K562 (cell line): Measurements from ENCODE around the gene ST7. TPM values are rescaled to one million over a fixed set of nuclear protein-coding genes. Genes with fewer than 3 reads are reported as not detected.

Experiments used
- ATAC-seq: fragments of 200-7000 bp; cut with Tn5 transposase; 3 replicates; pipeline ENCODE4 v1.9.1; 2020; ENCODE audit warnings: moderate library complexity
- BruUV-seq: library from RNA; stranded (reverse); fragments of 400-500 nt; replicated peaks from 2 replicates; lab custom pipeline; 2021; lab: Mats Ljungman, UMichigan
- CTCF ChIA-PET: fragments of 300-600 bp; formaldehyde crosslinking; extraction: SDS; loops from one replicate; lab custom pipeline; 2021; ENCODE audit warnings: low intra/inter-chr PET ratio; lab: Yijun Ruan, JAX
- POLR2A ChIA-PET: fragments of 300-600, 350-650 bp; sonication (Branson Sonifier 250); formaldehyde crosslinking; extraction: SDS; loops from one replicate; lab custom pipeline; 2021; ENCODE audit warnings: antibody characterized with exemption, inconsistent platforms; lab: Yijun Ruan, JAX
- DNase-seq, 4 experiments: peaks; one replicate each; pipeline versions ENCODE4 v3.0.0 to v3.0.0-alpha.2; 2011 to 2018; ENCODE audit warnings: low spot score in 3 of 4, mixed read lengths in 3 of 4; ENCODE audit errors: extremely low read depth in 1 of 4
- FAIRE-seq: peaks from 2 replicates; lab custom pipeline; 2011; peaks lifted over from hg19 to GRCh38; lab: Jason Lieb, UNC
- H2AFZ ChIP-seq: 2 replicates; pipeline ENCODE4 v1.6.0; 2011; ENCODE audit warnings: low read depth, low read length, control low read depth, inconsistent platforms
- H3K27ac ChIP-seq: fragments of 200-600 bp; 3 replicates; pipeline ENCODE4 v1.8.0; 2011; ENCODE audit warnings: low read depth, mild to moderate bottlenecking, control low read depth, inconsistent platforms, low read length, moderate library complexity, mixed read lengths; ENCODE audit errors: extremely low read depth
- H3K27me3 ChIP-seq, 2 experiments: fragments of 300-600 bp in 1 of 2; 2 replicates in 1 of 2; 3 replicates in 1 of 2; pipeline versions ENCODE4 v1.6.0 to v1.8.0; 2011; ENCODE audit warnings: inconsistent platforms in 2 of 2, low read length in 2 of 2, mild to moderate bottlenecking in 1 of 2, mixed read lengths in 1 of 2, moderate library complexity in 1 of 2; ENCODE audit not compliant: control insufficient read depth in 2 of 2, insufficient read depth in 2 of 2
- H3K36me3 ChIP-seq: fragments of 300-600 bp; 3 replicates; pipeline ENCODE4 v1.8.0; 2011; ENCODE audit warnings: mild to moderate bottlenecking, low read length, inconsistent platforms; ENCODE audit not compliant: control insufficient read depth, insufficient read depth
- H3K4me1 ChIP-seq, 2 experiments: fragments of 200-600 bp in 1 of 2; replicated peaks in 1 of 2; 2 replicates in 1 of 2; 3 replicates in 1 of 2; pipeline versions ENCODE4 v1.5.1 to v1.8.0; 2011; ENCODE audit warnings: inconsistent platforms in 2 of 2, low read length in 2 of 2, mild to moderate bottlenecking in 1 of 2, mixed read lengths in 1 of 2, moderate library complexity in 1 of 2; ENCODE audit not compliant: control insufficient read depth in 2 of 2, insufficient read depth in 2 of 2
- H3K4me2 ChIP-seq: 2 replicates; pipeline ENCODE4 v1.6.1; 2011; ENCODE audit warnings: low read length, control low read depth, inconsistent platforms, mixed read lengths; ENCODE audit not compliant: insufficient read depth
- H3K4me3 ChIP-seq: fragments of 200-600 bp; sonication (generic), shearing (Covaris generic); 2 replicates; pipeline ENCODE4 v1.5.1; 2016; ENCODE audit warnings: control low read depth, inconsistent platforms
- H3K79me2 ChIP-seq: fragments of 200-600 bp; 3 replicates; pipeline ENCODE4 v1.8.0; 2011; ENCODE audit warnings: low read length, inconsistent platforms; ENCODE audit not compliant: control insufficient read depth, insufficient read depth
- H3K9ac ChIP-seq, 2 experiments: 2 replicates each; pipeline versions ENCODE4 v1.6.0 to v1.6.1; 2011; ENCODE audit warnings: low read depth in 2 of 2, low read length in 2 of 2, control low read depth in 1 of 2, inconsistent platforms in 1 of 2, mild to moderate bottlenecking in 1 of 2, mixed read lengths in 1 of 2; ENCODE audit not compliant: insufficient read depth in 1 of 2
- H3K9me1 ChIP-seq: one replicate; pipeline ENCODE4 v1.6.0; 2011; ENCODE audit warnings: inconsistent platforms, mild to moderate bottlenecking, low read length, moderate library complexity; ENCODE audit not compliant: control insufficient read depth, insufficient read depth
- H3K9me3 ChIP-seq: replicated peaks from 2 replicates; pipeline ENCODE4 v1.5.1; 2011; ENCODE audit warnings: low read depth, low read length, inconsistent platforms; ENCODE audit not compliant: control insufficient read depth, insufficient read depth
- H4K20me1 ChIP-seq: replicated peaks from 2 replicates; pipeline ENCODE4 v1.6.1; 2011; ENCODE audit warnings: low read length, inconsistent platforms, mixed read lengths; ENCODE audit not compliant: control insufficient read depth, insufficient read depth
- BCLAF1 ChIP-seq, 2 experiments: fragments of 450-650 bp in 1 of 2; IDR thresholded peaks; 2 replicates each; pipeline ENCODE4 v1.6.1; 2011 to 2017; ENCODE audit warnings: low read depth in 2 of 2, antibody characterized with exemption in 1 of 2, borderline replicate concordance in 1 of 2, low read length in 1 of 2, mild to moderate bottlenecking in 1 of 2, mixed read lengths in 1 of 2; ENCODE audit not compliant: control insufficient read depth in 1 of 2
- CREB5 ChIP-seq: fragments of 250-450 bp; sonication (Bioruptor Pico); IDR thresholded peaks from 2 replicates; pipeline ENCODE4 v1.5.0; 2020; ENCODE audit warnings: mild to moderate bottlenecking
- SMAD3 ChIP-seq: fragments of 450-650 bp; formaldehyde crosslinking; conservative IDR thresholded peaks from 2 replicates; pipeline ENCODE4 v1.4.0; 2020; ENCODE audit warnings: mild to moderate bottlenecking
- SNIP1 ChIP-seq: fragments of 450-650 bp; IDR thresholded peaks from 2 replicates; pipeline ENCODE4 v1.7.1; 2017; ENCODE audit warnings: low read depth, mild to moderate bottlenecking
- SRSF7 ChIP-seq: fragments of 200-400 bp; formaldehyde crosslinking; optimal IDR thresholded peaks from 2 replicates; pipeline ENCODE3; 2017; ENCODE audit warnings: mild to moderate bottlenecking, low read depth, low read length
- ZBTB9 ChIP-seq: fragments of 450-650 bp; formaldehyde crosslinking; IDR thresholded peaks from 2 replicates; pipeline ENCODE4 v1.4.0; 2020; ENCODE audit warnings: mild to moderate bottlenecking, moderate library complexity
- ZFX ChIP-seq: sonication (generic); formaldehyde crosslinking; IDR thresholded peaks from 2 replicates; pipeline ENCODE4 v1.8.0; 2022; ENCODE audit warnings: mild to moderate bottlenecking, missing genetic modification reagents, moderate library complexity
- ZNF224 ChIP-seq: sonication (generic); formaldehyde crosslinking; IDR thresholded peaks from 2 replicates; pipeline ENCODE4 v1.8.0; 2022; ENCODE audit warnings: mild to moderate bottlenecking, missing genetic modification reagents
- ZNF766 ChIP-seq: fragments of 200-800 bp; sonication (Bioruptor generic); conservative IDR thresholded peaks from 2 replicates; pipeline ENCODE4 v1.6.1; 2016; ENCODE audit warnings: missing genetic modification characterization, missing compliant biosample characterization
- WGBS: fragments of 100-300 bp; shearing (Covaris generic); methylation state at CpG from one replicate; pipeline ENCODE4 v1.1.6; 2016; ENCODE audit warnings: low coverage, mixed read lengths; ENCODE audit not compliant: insufficient coverage; ENCODE audit errors: missing lambda C conversion rate; 5-methylcytosine and 5-hydroxymethylcytosine counted together
- in situ Hi-C: fragments of 300-500 bp; cut with MboI; formaldehyde crosslinking; loops from 4 replicates; pipeline ENCODE4 v1.15.0; 2018; ENCODE audit warnings: inconsistent platforms, mixed read lengths
- intact Hi-C: fragments of 100-400 bp; cut with micrococcal nuclease; formaldehyde crosslinking; loops from 2 replicates; pipeline ENCODE4 v1.14.2; 2022
- polyA plus RNA-seq, 8 experiments: library from polyadenylated mRNA; depleted of rRNA in 4 of 8; stranded (reverse) in 5 of 8; unstranded in 3 of 8; fragments of >200 nt; fragmentation: Nextera tagmentation in 2 of 8; fragmentation: Illumina TruSeq in 1 of 8; extraction: Ambion mirVana in 2 of 8; extraction: Trizol in 1 of 8; gene quantifications; 2 replicates each; pipeline versions ENCODE4 v1.2.1 to v1.2.3, GENCODE V29; 2011 to 2014; ENCODE audit warnings: inconsistent platforms in 1 of 8, missing spikeins in 1 of 8
- total RNA-seq, 7 experiments: library from RNA; depleted of rRNA in 6 of 7; stranded (reverse); fragments of >200 nt in 6 of 7; fragmentation: Illumina TruSeq in 2 of 7; extraction: Trizol in 2 of 7; gene quantifications; 2 replicates each; pipeline versions ENCODE4 v1.2.1 to v1.2.3, GENCODE V29; 2011 to 2021; ENCODE audit warnings: low replicate concordance in 1 of 7

The ST7 gene
- total and polyA plus RNA-seq, 9 of the 15 experiments (the other 6 are each of a cell fraction or from before 2014, with no cell fraction given) = 23.9 to 56.3 (median 36.9) TPM

- TF ChIP-seq ZNF224 (CRISPR knock-in tag) = no peak
- peak; percentile 84 for TF ChIP-seq ZNF766 (CRISPR knock-in tag)
- Histone ChIP-seq H2AFZ (no peak overlapping the region), H3K27ac (no peak overlapping the region), H3K4me2 (no peak overlapping the region), H3K36me3 (peaks cover 76% of the 10 kb centered on the region), H3K9me1 (no peaks in the 10 kb centered on the region), H4K20me1 (no peaks in the 10 kb centered on the region), H3K9ac (no peak overlapping the region), H3K79me2 (no peaks in the 10 kb centered on the region), H3K9me3 (no peaks in the 10 kb centered on the region), H3K27me3 (no peaks in the 10 kb centered on the region), H3K4me1 (no peaks in the 10 kb centered on the region), H3K4me3 (no peak overlapping the region)
- in situ Hi-C loops = no loop called here
- no peak for FAIRE-seq
- 77% methylated on average over 4 of the region's 4 CpGs for WGBS
- BruUV-seq = no TSS peak
- CTCF ChIA-PET = no interaction called here
- intact Hi-C loops = no loop called here
- ATAC-seq = no peak
- POLR2A ChIA-PET = no interaction called here
- no peak for DNase-seq
These were observed 242.2 kb downstream of the ST7 start for GRCh38 chr7:117195361-117196029.

GRCh38 chr7:117200132-117200531, 246.8 kb downstream of the ST7 start:
- H4K20me1 ChIP-seq = no peaks in the 10 kb centered on the region
- H3K36me3 ChIP-seq = peaks cover 53% of the 10 kb centered on the region; the same call in 2 of the 3 replicates
- intact Hi-C loops = no loop called here
- H3K4me1 ChIP-seq = no peaks in the 10 kb centered on the region
- no peaks in the 10 kb centered on the region for H3K9me1 ChIP-seq
- FAIRE-seq = no peak
- DNase-seq = no peak
- no peak overlapping the region for H3K4me3 ChIP-seq
- in situ Hi-C loops = no loop called here
- ChIA-PET CTCF (no interaction called here), POLR2A (interaction anchor here (0.6 to 1.3 kb wide), 2 partner anchors 13 to 203 kb away, joined by 3 read pairs; no protein-coding TSS in a partner anchor)
- no peak overlapping the region for H2AFZ ChIP-seq
- no peaks in the 10 kb centered on the region for H3K79me2 ChIP-seq
- no peak overlapping the region for H3K9ac ChIP-seq
- no peak overlapping the region for H3K4me2 ChIP-seq
- no peak; the same call in 2 of the 3 replicates for ATAC-seq
- no peak overlapping the region for H3K27ac ChIP-seq
- H3K27me3 ChIP-seq = no peaks in the 10 kb centered on the region
- 47% methylated on average over 2 of the region's 2 CpGs for WGBS
- BruUV-seq = no TSS peak
- H3K9me3 ChIP-seq = no peaks in the 10 kb centered on the region
- TF ChIP-seq ZBTB9 (CRISPR knock-in tag) (no peak), CREB5 (CRISPR knock-in tag) (no peak), SRSF7 (no peak), SNIP1 (no peak), SMAD3 (no peak), ZFX (no peak), BCLAF1 (IDR thresholded peaks at IDR 0.05; ENCODE audit: borderline replicate concordance in 1 of 2, control insufficient read depth in 1 of 2, low read depth in 2 of 2, low read length in 1 of 2) (no peak)
